ENCODE results near the gene CASKIN1.

DNA sequence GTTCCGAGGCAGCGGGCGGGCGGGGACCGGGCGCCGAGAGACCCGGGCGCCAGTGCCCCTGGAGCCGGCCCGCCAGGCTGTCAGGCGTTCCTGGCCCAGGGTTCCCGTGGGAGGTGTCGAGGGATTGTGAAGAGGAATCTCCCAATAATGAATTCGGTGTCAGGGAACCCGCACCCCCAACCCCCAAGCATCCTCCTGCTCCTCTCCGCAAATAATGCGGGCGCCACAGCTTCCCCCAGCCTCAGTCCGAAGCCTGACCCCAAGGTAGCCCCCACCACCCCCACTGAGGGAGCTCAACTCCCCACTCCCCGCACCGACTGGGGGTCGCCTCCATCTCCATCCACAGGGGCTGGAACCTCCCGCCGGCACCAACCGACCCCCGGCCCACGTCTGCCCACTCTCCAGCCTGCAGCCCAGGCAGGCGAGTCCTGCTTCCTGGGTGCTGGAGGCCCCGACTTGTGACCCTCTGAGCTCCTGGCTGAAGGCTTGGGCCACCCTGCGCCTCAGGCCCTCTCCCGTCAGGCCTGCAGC lies 641 bp upstream of the CASKIN1 start:
- no peak for TF ChIP-seq SMAD1 (IDR thresholded peaks at IDR 0.05; ENCODE audit: low read depth, partially characterized antibody)
- no peak for TF ChIP-seq TBL1XR1 (IDR thresholded peaks at IDR 0.05; ENCODE audit: low read depth, low read length)
- TF ChIP-seq, protein P1, sequence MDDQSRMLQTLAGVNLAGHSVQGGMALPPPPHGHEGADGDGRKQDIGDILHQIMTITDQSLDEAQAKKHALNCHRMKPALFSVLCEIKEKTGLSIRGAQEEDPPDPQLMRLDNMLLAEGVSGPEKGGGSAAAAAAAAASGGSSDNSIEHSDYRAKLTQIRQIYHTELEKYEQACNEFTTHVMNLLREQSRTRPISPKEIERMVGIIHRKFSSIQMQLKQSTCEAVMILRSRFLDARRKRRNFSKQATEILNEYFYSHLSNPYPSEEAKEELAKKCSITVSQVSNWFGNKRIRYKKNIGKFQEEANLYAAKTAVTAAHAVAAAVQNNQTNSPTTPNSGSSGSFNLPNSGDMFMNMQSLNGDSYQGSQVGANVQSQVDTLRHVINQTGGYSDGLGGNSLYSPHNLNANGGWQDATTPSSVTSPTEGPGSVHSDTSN (IDR thresholded peaks at IDR 0.05; ENCODE audit: insufficient replicate concordance, low read depth, low read length) = no peak
